Calu3 (cell line): ENCODE results near the gene ASF1B. TPM values are rescaled to one million over a fixed set of nuclear protein-coding genes. Genes with fewer than 3 reads are reported as not detected.

Source experiments
- BruUV-seq: library from RNA; stranded (reverse); fragments of 400-500 nt; replicated peaks from 2 replicates; lab custom pipeline; 2021; lab: Mats Ljungman, UMichigan
- CTCF ChIA-PET: fragments of 300-600 bp; sonication (Branson Sonifier 250); formaldehyde crosslinking; loops from one replicate; lab custom pipeline; 2022; ENCODE audit warnings: antibody characterized with exemption; lab: Charles Lee
- DNase-seq: peaks from one replicate; pipeline ENCODE4 v3.0.0; 2022
- H3K27ac Mint-ChIP-seq: one replicate; pipeline ENCODE4 v1.8.0; 2022; ENCODE audit warnings: mixed read lengths; ENCODE audit not compliant: unreplicated experiment
- H3K27me3 Mint-ChIP-seq: one replicate; pipeline ENCODE4 v1.8.0; 2022; ENCODE audit warnings: mixed read lengths; ENCODE audit not compliant: unreplicated experiment
- H3K36me3 Mint-ChIP-seq: one replicate; pipeline ENCODE4 v1.8.0; 2022; ENCODE audit warnings: mild to moderate bottlenecking, moderate library complexity, mixed read lengths; ENCODE audit not compliant: insufficient read depth, unreplicated experiment
- H3K4me1 Mint-ChIP-seq: one replicate; pipeline ENCODE4 v1.8.0; 2022; ENCODE audit warnings: mild to moderate bottlenecking, low read depth, mixed read lengths; ENCODE audit not compliant: unreplicated experiment
- H3K4me3 Mint-ChIP-seq: one replicate; pipeline ENCODE4 v1.8.0; 2022; ENCODE audit warnings: mild to moderate bottlenecking, low read depth, moderate library complexity, mixed read lengths; ENCODE audit not compliant: unreplicated experiment
- H3K9me3 Mint-ChIP-seq: one replicate; pipeline ENCODE4 v1.8.0; 2022; ENCODE audit warnings: low read depth, mixed read lengths; ENCODE audit not compliant: unreplicated experiment
- intact Hi-C: fragments of 100-400 bp; cut with micrococcal nuclease; formaldehyde crosslinking; loops from one replicate; pipeline ENCODE4 v1.10.0; 2022; ENCODE audit not compliant: unreplicated experiment
- total RNA-seq: library from RNA; stranded (reverse); gene quantifications from 2 replicates; pipeline ENCODE4 v1.2.3, GENCODE V29; 2022
- TF ChIP-seq, protein P1 (sequence below): fragments of 200-600 bp; IDR thresholded peaks from one replicate; pipeline ENCODE4 v1.8.0; 2022; ENCODE audit warnings: antibody characterized with exemption; ENCODE audit not compliant: unreplicated experiment

The ASF1B gene
- total RNA-seq, 1 experiment from 2014 or later, result 42.6 TPM

DNA sequence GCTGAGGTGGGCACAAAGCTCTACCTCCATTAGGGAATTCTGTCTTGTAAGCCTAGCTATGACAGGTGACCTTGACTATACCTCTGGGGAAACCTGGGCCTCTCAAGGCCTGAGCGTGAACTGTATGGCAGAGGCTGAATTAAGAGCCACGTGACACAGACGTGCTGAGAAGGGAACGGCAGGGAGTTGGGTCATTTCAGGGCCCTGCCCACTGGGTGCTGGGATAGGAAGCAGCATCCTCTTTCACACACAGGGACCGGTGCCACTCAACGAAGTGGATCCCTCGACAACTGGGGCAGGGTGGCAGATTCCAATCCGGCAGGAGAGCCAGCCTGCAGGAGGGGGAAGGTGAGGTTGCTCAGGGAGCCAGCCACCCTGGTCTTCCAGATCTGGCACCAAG is 9.2 kb downstream of the ASF1B start:
- no TSS peak for BruUV-seq
- intact Hi-C loops, result no loop called here
- DNase-seq, result no peak
- H3K9me3 Mint-ChIP-seq, result no peaks in the 10 kb centered on the region
- H3K4me3 Mint-ChIP-seq, result no peak overlapping the region
- CTCF ChIA-PET, result no interaction called here
- no peaks in the 10 kb centered on the region for H3K27me3 Mint-ChIP-seq
- H3K4me1 Mint-ChIP-seq, result no peaks in the 10 kb centered on the region
- TF ChIP-seq, protein P1, sequence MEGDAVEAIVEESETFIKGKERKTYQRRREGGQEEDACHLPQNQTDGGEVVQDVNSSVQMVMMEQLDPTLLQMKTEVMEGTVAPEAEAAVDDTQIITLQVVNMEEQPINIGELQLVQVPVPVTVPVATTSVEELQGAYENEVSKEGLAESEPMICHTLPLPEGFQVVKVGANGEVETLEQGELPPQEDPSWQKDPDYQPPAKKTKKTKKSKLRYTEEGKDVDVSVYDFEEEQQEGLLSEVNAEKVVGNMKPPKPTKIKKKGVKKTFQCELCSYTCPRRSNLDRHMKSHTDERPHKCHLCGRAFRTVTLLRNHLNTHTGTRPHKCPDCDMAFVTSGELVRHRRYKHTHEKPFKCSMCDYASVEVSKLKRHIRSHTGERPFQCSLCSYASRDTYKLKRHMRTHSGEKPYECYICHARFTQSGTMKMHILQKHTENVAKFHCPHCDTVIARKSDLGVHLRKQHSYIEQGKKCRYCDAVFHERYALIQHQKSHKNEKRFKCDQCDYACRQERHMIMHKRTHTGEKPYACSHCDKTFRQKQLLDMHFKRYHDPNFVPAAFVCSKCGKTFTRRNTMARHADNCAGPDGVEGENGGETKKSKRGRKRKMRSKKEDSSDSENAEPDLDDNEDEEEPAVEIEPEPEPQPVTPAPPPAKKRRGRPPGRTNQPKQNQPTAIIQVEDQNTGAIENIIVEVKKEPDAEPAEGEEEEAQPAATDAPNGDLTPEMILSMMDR, result no peak
- peaks cover 15% of the 10 kb centered on the region for H3K36me3 Mint-ChIP-seq
- H3K27ac Mint-ChIP-seq, result no peak overlapping the region

DNA sequence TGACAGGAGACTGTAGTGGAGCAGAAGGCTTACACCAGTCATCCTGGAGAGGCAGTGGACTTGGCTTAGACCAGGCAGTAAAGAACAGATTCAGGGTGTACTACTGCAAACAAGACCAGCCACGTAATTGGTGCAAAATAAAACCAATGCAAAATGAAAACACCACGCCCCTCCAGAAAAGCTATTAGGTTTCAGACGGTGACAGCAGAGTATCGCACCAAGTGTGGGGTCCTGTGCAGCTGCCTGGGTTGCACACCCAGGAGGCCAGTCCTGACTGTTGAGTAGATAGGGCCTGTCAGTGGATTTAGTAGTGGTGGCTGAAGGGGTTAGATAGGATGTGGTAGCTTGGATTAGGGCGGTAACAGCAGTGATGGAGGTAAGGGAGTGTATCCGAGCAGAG is 13.5 kb downstream of the ASF1B start:
- no peaks in the 10 kb centered on the region for H3K9me3 Mint-ChIP-seq
- CTCF ChIA-PET, result interaction anchor here (0.6 to 0.7 kb wide), 2 partner anchors 231 to 373 kb away, joined by 3 to 4 read pairs; partner anchors contain the start of gene GIPC1
- DNase-seq, result no peak
- no peak overlapping the region for H3K4me3 Mint-ChIP-seq
- peaks cover 13% of the 10 kb centered on the region for H3K36me3 Mint-ChIP-seq
- no peaks in the 10 kb centered on the region for H3K27me3 Mint-ChIP-seq
- no peak overlapping the region for H3K27ac Mint-ChIP-seq
- TF ChIP-seq, protein P1, result no peak
- intact Hi-C loops, result no loop called here
- H3K4me1 Mint-ChIP-seq, result peaks cover 8% of the 10 kb centered on the region
- no TSS peak for BruUV-seq

DNA sequence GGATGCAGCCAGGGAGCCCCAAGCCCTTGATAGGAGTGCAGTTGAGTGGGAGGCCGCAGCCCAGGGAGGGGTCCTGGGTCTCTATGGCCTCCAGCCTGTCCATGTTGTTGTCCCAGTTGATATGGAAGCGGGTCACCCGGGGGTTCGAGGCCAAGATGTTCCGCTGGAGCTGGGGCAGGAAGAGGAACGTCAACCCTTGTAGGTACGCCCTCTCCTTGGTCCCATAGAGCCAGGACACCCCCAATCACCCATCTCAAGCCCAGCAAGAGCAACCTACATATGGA is 15.9 kb downstream of the ASF1B start:
- intact Hi-C loops, result no loop called here
- H3K36me3 Mint-ChIP-seq, result peaks cover 29% of the 10 kb centered on the region
- CTCF ChIA-PET, result interaction anchor here (0.6 kb wide), 1 partner anchor 272 kb away, joined by 3 read pairs; no protein-coding TSS in a partner anchor
- TF ChIP-seq, protein P1, result no peak
- no peaks in the 10 kb centered on the region for H3K9me3 Mint-ChIP-seq
- no TSS peak for BruUV-seq
- H3K27me3 Mint-ChIP-seq, result no peaks in the 10 kb centered on the region
- no peak overlapping the region for H3K4me3 Mint-ChIP-seq
- H3K4me1 Mint-ChIP-seq, result peaks cover 8% of the 10 kb centered on the region
- H3K27ac Mint-ChIP-seq, result no peak overlapping the region
- no peak for DNase-seq

DNA sequence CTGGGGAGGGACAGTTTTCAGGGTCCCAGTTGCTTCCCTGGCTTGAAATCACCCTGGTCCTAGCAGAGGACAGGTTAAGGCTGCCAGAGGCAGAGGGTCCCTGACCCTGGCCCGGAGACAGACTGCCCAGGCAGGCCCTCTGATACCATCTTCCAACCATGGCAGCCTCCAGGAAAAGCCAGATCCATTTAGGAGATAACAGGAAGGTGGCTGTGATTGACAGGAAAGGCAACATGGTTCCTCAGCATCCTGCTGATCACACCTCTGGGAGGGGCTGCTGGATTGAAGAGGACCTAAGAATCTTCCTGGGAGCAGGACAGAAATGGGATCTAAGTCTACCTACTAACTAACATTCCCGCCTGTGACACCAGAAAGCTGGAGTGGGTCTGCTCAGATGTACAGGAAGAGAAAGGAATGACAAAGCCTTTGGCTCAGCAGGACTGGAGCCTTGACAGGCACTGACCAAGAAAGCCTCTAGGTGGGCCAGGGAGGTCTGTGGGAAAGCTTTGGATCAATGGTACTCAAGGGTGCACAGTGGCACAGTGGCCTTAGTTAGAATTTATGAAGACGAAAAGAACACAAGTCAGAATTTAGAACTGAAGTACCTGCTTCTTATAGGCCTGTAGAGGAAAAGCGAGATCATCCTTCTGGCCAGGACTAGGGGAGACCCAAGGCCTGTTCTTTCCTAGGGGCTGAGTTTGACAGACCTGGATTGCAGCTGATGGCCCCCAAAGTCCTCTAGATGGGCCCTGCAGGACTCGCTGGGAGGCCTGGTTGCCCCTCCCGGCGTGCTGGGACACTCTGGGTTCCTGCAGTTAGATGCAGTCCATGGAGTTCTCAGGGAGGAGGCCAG is 16.5 kb downstream of the ASF1B start:
- CTCF ChIA-PET, result interaction anchor here (1.1 kb wide), 1 partner anchor 17 kb away, joined by 3 read pairs; the partner anchor contains the start of gene ASF1B
- BruUV-seq, result no TSS peak
- no peak for DNase-seq
- no peak overlapping the region for H3K4me3 Mint-ChIP-seq
- H3K27me3 Mint-ChIP-seq, result no peaks in the 10 kb centered on the region
- intact Hi-C loops, result no loop called here
- H3K36me3 Mint-ChIP-seq, result peaks cover 29% of the 10 kb centered on the region
- TF ChIP-seq, protein P1, result no peak
- peaks cover 8% of the 10 kb centered on the region for H3K4me1 Mint-ChIP-seq
- H3K27ac Mint-ChIP-seq, result no peak overlapping the region
- H3K9me3 Mint-ChIP-seq, result no peaks in the 10 kb centered on the region
